ENCODE results near the gene GBF1.

The GBF1 gene

DNA sequence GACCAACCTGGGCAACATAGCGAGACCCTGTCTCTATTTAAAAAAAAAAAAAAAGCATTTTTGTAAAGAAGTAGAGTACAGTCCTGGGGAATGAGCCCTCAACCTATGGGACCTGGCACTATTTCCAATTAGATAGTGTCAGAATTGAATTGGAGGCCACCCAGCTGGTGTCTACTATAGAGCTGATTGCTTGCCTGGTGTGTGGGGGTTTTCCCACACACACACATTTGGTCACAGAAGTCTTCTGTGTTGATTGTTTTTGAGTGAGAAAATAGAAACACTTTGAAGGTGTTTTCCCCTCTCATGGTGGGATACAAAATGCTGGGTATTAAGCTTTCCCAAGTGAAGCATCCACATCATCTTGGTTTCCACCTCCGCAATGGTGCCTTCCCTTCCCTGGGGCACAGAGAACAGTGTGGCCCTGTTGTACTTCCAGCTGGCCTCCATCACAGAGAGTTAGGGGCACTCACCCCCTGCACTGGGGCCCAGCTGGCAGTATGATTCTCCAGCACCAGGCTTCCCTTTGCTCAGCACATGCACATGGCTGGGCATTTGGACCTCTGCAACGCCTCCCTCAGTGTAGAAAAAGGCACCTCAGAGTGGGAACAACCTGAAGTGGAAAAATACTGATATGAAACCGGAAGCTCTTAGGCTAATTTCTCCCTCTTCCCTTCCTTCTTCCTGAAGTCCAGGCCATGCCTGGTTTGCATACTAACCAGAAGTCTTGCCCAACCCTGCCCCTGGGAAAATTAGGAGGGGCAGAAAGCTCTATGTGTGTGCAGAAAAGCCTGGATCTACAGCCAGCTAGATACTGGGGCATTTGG, 139.5 kb downstream of the GBF1 start:
- no peak for FAIRE-seq
- no peak for DNase-seq (ENCODE audit: insufficient read length, low spot score)

- DNase-seq (ENCODE audit: insufficient read length, low spot score): no peak
- no peak for FAIRE-seq
These were observed 144.6 kb downstream of the GBF1 start for GRCh38 chr10:102389894-102390293.

DNA sequence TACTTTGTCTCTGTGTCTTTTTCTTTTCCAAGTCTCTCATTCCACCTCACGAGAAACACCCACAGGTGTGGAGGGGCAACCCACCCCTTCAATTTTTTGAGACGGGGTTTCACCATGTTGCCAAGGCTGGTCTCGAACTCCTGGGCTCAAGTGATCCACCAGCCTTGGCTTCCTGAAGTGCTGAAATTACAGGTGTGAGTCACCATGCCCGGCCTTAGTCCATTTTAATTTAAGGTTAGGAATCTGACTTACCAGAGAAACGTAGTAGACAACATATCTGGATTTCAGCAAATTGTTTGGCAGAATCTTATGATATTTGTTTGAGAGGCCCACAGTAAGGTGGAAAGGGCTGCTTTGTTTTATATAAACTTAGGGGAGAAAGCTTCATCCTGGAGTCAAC, 147.0 kb downstream of the GBF1 start:
- DNase-seq (ENCODE audit: insufficient read length, low spot score) (no peak), FAIRE-seq (no peak)

DNA sequence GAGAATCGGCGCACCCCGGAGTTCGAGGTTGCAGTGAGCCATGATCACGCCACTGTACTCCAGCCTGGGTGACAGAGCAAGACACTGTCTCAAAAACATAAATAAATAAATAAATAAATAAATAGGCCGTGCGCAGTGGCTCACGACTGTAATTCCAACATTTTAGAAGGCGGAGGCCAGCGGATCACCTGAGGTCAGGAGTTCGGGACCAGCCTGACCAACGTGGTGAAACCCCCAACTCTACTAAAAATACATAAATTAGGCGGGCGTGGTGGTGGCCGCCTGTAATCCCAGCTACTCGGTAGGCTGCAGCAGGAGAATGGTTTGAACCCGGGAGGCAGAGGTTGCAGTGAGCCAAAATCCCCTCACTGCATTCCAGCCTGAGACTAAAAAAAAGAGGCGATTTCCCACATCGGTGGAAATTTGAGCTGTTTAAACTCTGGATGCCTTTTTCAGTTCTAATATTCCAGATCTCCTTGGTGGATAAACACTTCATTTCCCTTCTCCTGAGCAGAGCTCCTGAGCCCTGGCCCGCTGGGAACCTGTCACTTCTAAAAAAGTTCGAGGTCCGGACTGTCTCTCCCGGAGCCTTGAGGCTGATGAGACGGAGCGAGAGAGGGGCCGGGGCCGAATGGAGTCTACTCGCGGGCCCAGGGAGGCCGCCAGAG, 148.2 kb downstream of the GBF1 start:
- DNase-seq (ENCODE audit: insufficient read length, low spot score): no peak
- FAIRE-seq: peak; percentile 59

DNA sequence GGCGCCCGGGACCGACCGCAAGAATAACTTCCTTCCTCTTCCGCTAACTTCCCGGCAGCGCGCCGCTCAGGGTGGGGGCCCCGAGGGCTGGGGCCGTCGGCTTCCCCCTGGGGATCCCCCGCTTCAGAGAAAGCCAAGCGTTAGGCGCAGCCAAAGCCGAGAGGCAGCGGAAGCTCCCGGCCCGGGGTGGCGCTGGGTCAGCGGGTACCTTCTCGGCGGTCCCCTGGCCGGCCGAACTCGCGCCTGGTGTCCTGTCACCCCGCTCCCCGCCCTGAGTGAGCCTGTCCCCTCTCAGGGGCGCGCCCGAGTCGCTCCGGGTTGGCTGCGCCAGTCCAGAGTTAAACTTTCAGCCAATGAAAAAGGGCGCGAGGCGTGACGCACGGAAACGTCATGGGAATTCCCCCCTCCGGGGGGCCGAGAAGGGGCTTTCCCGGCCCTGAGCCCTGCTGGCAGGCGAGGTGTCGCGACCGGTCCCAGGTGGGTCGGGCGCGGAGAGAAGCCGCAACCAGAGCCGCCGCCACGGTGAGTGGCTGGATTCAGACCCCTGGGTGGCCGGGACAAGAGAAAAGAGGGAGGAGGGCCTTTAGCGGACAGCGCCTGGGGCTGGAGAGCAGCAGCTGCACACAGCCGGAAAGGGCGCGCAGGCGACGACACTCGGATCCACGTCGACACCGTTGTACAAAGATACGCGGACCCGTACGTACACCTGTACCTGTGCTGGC, 148.9 kb downstream of the GBF1 start:
- FAIRE-seq: peak; percentile 92

DNA sequence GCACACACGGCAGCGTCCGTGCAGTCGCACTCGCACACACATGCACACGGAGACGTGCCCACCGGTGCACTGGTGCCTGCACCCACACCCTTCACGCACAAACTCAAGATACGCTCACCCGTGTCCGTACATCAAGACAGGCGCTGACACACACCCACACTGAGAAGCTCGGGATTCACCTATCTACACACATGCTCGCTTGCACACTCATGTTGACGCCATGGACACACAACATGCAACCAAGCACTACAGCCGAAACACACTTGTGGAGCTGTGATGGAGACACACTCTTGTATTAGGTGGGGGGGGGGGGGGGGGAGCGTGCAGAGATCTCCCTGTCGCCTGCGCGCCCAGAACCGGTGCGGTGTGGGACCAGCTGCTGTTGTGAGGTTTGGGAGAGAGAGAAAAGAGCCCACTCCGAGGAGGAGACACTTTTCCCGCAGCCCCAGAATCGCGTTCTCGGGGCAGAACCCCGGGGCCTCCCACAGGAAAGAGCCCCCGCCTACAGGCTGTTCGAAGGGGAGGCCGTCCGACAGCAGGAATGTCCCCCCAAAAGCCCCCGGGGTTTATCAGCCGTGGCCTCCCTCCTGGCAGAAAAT, 149.6 kb downstream of the GBF1 start:
- DNase-seq (ENCODE audit: insufficient read length, low spot score): no peak
- FAIRE-seq: no peak

More for the DNA sequence above, 148.9 kb downstream of the GBF1 start:
- DNase-seq (ENCODE audit: insufficient read length, low spot score): peak; percentile 97

DNA sequence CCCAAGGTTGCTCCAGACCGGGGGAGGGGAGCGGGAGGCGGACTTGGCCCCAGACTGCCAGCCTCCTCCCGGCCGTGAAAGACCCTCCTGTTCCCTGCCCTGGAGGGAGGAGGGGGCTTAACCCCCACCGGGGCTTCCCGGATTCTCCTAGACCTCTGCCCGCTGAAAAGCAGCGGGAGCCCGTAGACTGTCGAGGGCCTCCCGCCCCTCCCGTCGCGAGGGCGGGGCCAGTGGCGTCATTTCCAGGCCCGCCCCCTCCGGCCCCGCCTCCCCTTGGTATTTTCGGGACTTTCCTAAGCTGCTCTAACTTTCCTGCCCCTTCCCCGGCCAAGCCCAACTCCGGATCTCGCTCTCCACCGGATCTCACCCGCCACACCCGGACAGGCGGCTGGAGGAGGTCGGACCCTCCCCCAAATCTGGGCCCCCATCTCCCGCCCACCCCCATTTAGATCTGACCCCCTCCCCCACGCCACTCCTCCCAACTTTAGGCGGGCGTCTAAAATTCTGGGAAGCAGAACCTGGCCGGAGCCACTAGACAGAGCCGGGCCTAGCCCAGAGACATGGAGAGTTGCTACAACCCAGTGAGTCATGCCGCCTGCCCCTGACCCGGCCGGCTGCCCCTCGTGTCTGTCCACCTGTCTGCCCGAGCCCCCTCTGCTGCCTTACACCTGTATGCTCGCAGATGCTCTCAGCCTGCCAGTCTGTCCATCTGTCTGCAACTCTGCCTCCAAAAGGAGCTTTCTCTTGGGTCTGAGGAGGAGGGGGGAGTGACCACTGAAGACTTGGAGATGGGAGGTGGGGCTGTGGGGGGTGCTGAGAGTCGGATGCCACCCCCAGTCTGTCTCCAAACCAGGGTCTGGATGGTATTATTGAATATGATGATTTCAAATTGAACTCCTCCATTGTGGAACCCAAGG, 150.3 kb downstream of the GBF1 start, which contains the start of gene NFKB2:
NFKB2 (plus strand) TSS at position 306 of the 917 bp plus-strand sequence; CDS start at position 561, 255 bp downstream.
- FAIRE-seq (peak; percentile 77), DNase-seq (ENCODE audit: insufficient read length, low spot score) (peak; percentile 78)

DNA sequence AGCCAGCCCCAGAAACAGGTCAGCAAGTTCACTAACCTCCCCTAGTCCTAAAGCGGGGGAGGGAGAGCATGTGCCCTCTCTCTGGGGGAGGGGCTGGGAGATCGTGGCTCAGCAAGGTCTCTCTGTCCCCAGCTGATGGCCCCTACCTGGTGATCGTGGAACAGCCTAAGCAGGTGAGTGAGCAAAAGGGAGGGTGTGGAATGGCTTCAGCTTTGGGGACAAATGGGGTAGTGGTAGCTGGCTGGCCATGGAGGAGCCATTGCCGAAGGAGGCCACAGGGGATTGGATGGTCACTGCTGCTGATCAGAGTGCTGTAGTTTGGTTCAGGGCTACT, 151.0 kb downstream of the GBF1 start:
- FAIRE-seq: no peak
- no peak for DNase-seq (ENCODE audit: insufficient read length, low spot score)

DNA sequence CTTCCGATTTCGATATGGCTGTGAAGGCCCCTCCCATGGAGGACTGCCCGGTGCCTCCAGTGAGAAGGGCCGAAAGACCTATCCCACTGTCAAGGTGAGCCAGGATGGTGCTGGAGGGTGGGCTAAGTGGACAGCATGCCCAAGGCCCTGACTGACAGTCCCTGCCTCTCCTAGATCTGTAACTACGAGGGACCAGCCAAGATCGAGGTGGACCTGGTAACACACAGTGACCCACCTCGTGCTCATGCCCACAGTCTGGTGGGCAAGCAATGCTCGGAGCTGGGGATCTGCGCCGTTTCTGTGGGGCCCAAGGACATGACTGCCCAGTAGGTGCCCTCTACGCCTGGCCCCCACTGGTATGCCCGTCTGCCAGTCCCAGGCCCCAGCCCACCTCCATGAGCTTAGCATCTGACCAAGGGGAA, 151.4 kb downstream of the GBF1 start:
- no peak for FAIRE-seq
- no peak for DNase-seq (ENCODE audit: insufficient read length, low spot score)

- FAIRE-seq (no peak), DNase-seq (ENCODE audit: insufficient read length, low spot score) (no peak)
These were observed 152.2 kb downstream of the GBF1 start for GRCh38 chr10:102397222-102398171.

GRCh38 chr10:102398172-102399020, 153.1 kb downstream of the GBF1 start:
- DNase-seq (ENCODE audit: insufficient read length, low spot score) (no peak), FAIRE-seq (no peak)

DNA sequence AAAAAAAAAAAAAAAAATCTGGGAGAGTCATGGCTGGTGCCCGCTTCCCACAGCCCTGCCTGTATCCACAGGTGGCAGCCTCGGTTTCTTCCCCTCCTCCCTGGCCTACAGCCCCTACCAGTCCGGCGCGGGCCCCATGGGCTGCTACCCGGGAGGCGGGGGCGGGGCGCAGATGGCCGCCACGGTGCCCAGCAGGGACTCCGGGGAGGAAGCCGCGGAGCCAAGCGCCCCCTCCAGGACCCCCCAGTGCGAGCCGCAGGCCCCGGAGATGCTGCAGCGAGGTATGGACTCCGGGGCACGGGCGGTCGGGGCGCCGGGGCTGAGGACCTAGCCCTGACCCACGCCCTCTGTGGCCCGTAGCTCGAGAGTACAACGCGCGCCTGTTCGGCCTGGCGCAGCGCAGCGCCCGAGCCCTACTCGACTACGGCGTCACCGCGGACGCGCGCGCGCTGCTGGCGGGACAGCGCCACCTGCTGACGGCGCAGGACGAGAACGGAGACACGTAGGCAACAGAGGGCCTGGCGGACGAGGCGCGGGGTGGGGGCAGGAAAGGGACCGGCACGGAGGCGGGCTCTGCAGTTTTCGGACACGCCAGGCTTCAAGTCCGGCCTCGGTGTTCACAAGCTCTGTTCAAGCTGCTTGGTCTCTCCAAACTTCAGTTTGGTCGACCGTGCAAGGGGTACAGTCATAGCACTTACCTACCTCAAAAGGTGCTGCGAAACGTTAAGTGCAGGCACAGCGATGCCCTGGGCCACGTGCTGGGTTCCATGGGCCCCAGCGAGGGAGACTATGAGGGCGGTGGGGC, 154.1 kb downstream of the GBF1 start:
- FAIRE-seq (peak; percentile 90), DNase-seq (ENCODE audit: insufficient read length, low spot score) (peak; percentile 97)

GRCh38 chr10:102400076-102400475, 154.7 kb downstream of the GBF1 start:
- no peak for DNase-seq (ENCODE audit: insufficient read length, low spot score)
- FAIRE-seq: no peak

DNA sequence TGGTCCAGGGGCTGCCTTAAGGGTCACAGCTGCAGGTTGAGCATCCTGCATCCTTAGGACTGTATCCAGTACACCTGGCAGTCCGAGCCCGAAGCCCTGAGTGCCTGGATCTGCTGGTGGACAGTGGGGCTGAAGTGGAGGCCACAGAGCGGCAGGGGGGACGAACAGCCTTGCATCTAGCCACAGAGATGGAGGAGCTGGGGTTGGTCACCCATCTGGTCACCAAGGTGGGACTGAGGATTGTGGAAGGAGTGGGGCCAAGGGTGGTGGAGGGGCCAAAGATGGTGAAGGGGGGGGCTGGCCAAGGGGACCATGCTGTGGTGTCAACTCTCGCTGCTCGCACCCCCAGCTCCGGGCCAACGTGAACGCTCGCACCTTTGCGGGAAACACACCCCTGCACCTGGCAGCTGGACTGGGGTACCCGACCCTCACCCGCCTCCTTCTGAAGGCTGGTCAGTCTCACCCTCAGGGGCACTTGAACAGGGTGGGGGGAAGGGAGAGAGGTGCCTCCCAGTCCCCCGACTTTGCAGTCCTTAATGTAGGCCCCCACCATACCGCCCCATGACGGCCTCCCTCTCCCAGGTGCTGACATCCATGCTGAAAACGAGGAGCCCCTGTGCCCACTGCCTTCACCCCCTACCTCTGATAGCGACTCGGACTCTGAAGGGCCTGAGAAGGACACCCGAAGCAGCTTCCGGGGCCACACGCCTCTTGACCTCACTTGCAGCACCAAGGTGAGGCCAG, 155.4 kb downstream of the GBF1 start:
- DNase-seq (ENCODE audit: insufficient read length, low spot score): no peak
- FAIRE-seq: no peak

DNA sequence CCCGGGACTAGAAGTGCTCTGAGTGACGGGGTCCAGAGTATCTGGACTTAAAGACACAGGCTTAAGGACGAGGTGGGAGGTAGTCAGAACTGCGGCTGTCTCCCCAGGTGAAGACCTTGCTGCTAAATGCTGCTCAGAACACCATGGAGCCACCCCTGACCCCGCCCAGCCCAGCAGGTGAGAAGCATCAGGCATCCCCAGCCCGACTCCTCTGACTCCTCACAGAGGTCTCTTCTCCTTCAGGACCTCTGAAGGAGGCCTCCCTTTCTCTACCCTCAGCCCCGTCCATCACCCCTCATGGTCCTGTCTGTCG, 156.0 kb downstream of the GBF1 start:
- DNase-seq (ENCODE audit: insufficient read length, low spot score) (no peak), FAIRE-seq (no peak)

DNA sequence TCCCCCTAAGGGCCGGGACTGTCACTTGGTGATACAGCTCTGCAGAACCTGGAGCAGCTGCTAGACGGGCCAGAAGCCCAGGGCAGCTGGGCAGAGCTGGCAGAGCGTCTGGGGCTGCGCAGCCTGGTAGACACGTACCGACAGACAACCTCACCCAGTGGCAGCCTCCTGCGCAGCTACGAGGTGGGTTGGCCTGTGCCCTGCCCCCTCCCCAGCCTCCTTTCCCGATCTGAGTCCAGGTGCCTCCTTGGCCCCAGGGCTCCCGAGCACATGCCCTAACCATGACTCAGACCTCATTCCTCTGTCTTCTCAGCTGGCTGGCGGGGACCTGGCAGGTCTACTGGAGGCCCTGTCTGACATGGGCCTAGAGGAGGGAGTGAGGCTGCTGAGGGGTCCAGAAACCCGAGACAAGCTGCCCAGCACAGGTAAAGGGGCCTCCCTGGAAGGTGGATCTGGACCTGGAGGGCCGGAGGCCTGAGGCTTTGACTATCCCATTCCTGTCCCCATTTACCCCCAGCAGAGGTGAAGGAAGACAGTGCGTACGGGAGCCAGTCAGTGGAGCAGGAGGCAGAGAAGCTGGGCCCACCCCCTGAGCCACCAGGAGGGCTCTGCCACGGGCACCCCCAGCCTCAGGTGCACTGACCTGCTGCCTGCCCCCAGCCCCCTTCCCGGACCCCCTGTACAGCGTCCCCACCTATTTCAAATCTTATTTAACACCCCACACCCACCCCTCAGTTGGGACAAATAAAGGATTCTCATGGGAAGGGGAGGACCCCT, 156.6 kb downstream of the GBF1 start:
- no peak for DNase-seq (ENCODE audit: insufficient read length, low spot score)
- FAIRE-seq: no peak

Data from GM19239 (cell line).